Endometrium (tissue), 2 donors: Measurements from ENCODE around the gene PRR35.

Source experiments
- FAIRE-seq: peaks from 2 replicates; lab custom pipeline; 2012; peaks lifted over from hg19 to GRCh38; lab: Jason Lieb, UNC
- donor health status: control.
- donor health status: control.

Gene PRR35

GRCh38 chr16:528111-529011, 31.8 kb upstream of the PRR35 start:
- FAIRE-seq: no peak

DNA sequence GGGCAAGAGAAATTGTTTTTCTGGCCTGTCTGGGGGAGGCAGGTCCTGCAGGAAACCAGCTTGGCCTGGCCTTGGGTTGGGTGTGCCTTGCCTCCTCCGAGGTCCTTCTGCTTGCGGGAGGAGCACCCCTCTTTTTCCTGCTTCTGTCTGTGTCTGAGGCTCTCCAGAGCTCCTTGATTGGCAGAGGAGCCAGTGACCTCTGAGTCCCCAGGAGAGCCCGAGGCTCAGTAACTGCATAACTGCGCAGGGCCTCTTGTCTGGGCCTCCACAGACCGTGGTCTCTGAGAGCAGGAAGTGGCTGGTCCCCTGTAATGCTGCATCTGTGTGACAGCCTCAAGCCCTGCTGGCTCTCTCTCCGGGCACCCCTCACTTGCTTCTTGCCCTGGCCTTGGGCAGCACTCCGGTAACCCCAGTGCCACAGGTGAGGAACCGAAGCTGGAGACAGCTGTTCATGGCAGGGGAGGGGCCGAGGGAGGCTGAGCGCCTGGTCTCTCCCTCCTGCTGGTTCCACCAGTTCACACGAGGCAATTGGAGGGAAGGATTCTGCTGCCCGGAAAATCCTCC, 31.1 kb upstream of the PRR35 start:
- no peak for FAIRE-seq

DNA sequence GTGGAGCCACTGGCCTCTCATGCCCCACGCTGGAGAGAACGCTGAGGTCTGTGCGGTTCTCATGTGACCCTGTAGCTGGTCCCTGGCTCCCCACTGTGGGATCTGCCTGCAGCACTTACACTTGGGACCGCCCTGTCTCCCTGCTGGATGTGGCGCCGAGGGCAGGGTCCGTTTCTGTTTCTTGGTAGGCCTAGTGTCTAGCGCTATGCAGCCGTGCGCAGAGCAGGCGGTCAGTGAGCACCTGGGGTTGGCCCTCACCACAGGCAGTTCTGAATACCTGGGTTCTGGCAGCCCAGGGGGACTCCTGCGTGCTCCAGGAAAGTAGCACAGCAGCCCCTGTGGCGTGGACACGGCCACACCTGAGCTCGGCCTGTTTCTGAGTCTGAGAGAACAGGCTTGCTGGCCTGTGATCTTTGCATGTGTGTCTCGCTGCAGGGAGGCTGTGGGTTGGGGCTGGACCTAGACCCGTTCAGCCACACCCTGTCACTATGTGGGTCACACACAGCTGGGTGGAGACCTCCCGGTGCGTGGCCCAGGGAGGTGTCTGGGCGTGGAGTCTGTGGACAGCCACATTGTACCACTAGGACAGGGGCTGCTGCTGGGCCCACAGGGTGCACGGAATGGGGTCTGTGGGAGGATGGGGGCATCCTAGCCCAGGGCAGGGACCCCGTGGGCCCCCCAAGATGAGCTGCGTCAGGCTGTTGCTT, 29.9 kb upstream of the PRR35 start:
- FAIRE-seq: no peak

- no peak for FAIRE-seq
These were observed 28.6 kb upstream of the PRR35 start for GRCh38 chr16:531494-532125.

- no peak for FAIRE-seq
These were observed 26.6 kb upstream of the PRR35 start for GRCh38 chr16:533391-534123.

GRCh38 chr16:534135-534534, 26.1 kb upstream of the PRR35 start:
- no peak for FAIRE-seq

DNA sequence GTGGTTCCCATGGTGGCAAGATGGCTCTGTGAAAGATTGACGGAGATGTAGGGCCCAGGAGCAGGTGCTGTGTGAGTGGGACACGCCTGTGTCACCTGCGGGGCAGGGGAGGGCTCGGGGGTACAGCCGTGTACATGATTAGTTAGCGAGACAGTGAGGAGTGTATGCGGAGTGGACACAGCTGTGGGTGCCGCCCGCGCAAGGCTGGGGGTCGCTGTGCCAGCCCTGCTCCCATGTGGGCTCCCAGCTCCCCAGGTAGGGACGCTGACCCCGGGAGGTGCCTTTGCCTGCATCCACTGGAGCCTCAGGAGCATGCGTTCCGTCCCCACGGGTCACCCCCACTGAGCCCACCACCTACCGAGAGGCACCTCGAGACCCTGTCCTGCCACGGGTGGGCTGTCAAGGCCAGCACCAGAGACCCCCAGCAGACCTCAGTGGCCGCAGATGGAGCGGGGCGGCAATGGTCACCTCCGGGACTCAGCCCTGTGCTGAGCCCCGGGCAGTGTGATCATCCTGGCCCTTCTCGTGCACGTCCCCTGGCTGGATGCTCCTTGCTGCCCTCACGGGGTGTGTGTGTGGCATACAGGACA, 25.2 kb upstream of the PRR35 start:
- no peak for FAIRE-seq

DNA sequence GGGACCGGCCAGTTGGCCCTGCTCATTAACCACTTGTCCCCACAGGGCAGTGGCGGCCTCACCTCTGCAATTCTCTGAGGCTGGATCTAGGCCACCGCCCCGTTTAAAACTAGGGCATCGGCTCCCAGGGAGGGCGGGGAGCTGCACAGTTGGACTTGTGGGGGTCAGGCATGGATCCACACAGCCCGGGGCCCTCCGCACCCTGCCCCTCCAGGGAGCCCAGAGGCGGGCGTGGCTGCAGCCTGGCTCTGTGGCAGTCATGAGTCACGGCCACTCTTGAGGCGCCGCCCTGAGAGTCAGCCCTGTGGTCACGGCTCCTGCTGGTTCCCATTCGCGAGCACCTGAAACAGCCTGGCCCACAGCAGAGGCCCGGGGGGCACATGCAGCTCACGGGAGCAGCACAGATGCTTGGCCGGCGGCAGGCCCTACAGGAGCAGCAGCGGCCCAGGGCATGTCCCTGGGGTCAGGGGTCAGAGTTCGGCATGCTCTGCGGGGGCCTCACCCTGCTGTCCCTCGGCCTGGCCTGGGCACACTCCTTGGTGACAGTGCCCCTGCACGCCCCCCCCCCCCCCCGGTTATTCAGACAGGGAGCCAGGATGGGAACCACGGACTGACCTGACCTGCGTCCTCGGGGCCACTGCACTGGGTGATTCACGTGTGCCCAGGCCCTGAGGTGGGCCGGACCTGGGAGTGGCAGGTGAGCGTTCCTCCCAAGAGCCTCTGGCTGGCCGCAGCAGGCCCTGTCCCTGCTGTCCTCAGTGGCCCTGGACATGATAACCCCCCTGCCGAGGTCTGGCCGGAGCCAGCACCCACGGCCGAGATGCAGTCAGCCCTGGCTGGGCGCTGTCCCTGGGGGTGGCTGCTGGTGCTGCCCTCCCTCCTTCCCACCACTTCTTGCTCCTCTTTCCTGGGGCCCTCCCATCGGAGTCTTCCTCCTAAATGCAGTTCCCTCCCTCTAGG, 24.5 kb upstream of the PRR35 start:
- no peak for FAIRE-seq

GRCh38 chr16:536746-537145, 23.4 kb upstream of the PRR35 start:
- no peak for FAIRE-seq

GRCh38 chr16:537415-538335, 22.5 kb upstream of the PRR35 start:
- no peak for FAIRE-seq

DNA sequence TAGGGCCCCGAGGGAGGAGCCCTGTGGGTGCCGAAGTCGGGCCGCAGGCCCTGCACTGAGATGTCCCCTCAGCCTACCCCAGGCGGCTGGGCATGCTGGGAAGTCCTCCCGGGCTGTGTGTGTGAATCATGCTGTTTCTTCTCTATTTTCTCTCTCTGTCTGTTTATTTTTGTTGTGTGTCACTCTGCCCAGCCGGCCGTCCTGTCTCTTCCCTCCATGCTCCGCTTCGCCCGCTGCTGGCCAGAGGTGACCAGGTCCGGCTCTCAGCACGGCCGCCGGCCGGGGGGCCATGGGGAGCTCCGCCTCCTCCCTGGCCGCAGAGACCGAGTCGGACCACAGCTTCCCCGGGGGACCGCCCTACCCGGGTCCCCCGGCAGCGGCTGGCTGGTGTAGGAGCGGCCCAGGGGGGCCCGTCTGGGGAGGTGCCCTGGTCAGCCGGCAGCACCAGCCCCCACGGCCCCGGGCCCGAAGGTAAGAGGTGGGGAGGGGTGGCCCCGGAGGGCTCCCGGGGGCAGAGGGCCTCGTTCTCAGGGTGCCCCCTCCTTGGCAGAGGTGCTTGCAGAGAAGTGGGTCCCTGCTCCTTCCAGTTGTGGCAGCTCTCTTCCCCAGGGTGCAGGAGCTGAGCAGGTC, 20.2 kb upstream of the PRR35 start:
- FAIRE-seq: no peak

DNA sequence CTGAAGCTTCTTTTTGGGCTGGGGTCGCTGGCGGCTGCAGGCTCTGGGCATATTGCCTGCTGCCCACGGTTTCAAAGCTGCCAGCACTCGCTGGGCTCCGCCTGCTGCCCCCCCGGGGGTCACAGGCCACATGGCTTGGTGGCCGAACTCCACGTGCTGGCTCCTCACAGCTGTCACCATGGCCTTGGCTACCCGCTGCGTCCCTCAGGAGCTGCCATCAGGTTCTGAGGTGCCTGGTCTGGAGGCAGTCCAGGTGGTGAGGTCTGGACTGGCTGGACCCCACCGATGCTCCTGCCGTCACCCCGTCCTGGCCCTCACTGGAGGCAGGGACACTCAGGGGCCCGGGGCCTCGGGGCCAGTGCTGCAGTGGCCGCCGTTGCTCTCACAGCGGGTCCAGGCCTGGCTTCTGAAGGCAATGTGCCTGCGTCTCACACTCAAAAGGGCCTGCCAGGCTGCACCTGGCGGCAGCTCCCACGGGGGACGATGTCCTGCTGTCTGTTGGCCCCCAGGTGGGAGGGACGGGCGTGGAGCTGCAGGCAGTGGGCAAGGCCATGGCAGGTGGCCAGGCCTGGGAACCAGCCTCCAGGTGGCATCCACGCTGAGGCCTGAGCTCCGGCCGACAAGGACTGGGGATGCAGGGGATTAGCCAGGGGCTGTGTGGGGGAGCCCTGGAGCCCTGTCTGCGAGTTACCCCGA, 19.4 kb upstream of the PRR35 start:
- no peak for FAIRE-seq

- FAIRE-seq: no peak
These were observed 16.7 kb upstream of the PRR35 start for GRCh38 chr16:543301-544164.

GRCh38 chr16:544517-544916, 15.7 kb upstream of the PRR35 start:
- no peak for FAIRE-seq

DNA sequence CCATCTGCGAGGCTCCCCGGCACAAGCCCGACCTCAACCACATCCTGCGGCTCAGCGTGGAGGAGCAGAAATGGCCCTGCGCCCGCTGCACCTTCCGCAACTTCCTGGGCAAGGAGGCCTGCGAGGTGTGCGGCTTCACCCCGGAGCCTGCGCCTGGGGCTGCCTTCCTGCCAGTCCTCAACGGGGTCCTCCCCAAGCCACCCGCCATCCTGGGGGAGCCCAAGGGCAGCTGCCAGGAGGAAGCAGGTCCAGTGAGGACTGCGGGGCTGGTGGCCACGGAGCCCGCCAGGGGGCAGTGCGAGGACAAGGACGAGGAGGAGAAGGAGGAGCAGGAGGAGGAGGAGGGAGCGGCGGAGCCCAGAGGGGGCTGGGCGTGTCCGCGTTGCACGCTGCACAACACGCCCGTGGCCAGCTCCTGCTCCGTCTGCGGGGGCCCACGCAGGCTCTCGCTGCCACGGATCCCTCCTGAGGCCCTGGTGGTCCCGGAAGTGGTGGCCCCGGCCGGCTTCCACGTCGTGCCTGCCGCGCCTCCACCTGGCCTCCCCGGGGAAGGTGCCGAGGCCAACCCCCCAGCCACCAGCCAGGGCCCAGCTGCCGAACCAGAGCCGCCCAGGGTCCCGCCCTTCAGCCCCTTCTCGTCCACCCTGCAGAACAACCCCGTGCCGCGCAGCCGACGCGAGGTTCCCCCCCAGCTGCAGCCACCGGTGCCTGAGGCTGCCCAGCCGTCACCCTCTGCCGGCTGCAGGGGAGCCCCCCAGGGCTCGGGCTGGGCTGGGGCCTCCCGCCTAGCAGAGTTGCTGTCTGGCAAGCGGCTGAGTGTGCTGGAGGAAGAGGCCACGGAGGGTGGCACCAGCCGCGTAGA, 13.1 kb upstream of the PRR35 start:
- no peak for FAIRE-seq

GRCh38 chr16:548586-548985, 11.6 kb upstream of the PRR35 start:
- FAIRE-seq: no peak
